SK-N-SH (cell line): ENCODE results near the gene PRKCA. TPM values are rescaled to one million over a fixed set of nuclear protein-coding genes. Genes with fewer than 3 reads are reported as not detected.

Experiments
- CTCF ChIA-PET: fragments of 300-600, 350-600 bp; formaldehyde crosslinking; extraction: SDS; loops from one replicate; lab custom pipeline; 2021; lab: Yijun Ruan, JAX
- POLR2A ChIA-PET: fragments of 350-600 bp; sonication (Branson Sonifier 250); formaldehyde crosslinking; extraction: SDS; loops from one replicate; lab custom pipeline; 2020; ENCODE audit warnings: antibody characterized with exemption, inconsistent platforms; lab: Yijun Ruan, JAX
- DNase-seq: peaks from one replicate; pipeline ENCODE4 v3.0.0; 2012
- H2AFZ ChIP-seq: fragments of 200-600 bp; sonication (generic); 2 replicates; pipeline ENCODE4 v1.8.1; 2016; ENCODE audit warnings: antibody characterized with exemption, mild to moderate bottlenecking, low read depth
- H3F3A ChIP-seq: fragments of 200-600 bp; sonication (generic); replicated peaks from 2 replicates; pipeline ENCODE3; 2016; ENCODE audit warnings: antibody characterized with exemption, mild to moderate bottlenecking; ENCODE audit not compliant: insufficient read depth
- H3K27ac ChIP-seq, 2 experiments: fragments of 200-500 bp in 1 of 2; fragments of 200-600 bp in 1 of 2; sonication (Bioruptor generic) in 1 of 2; sonication (generic), shearing (Covaris generic) in 1 of 2; 2 replicates each; pipeline versions ENCODE4 v1.5.1 to v1.6.1; 2014 to 2016; ENCODE audit warnings: low read depth in 2 of 2, inconsistent platforms in 1 of 2, low read length in 1 of 2, mild to moderate bottlenecking in 1 of 2, mixed read lengths in 1 of 2
- H3K27me3 ChIP-seq: fragments of 200-600 bp; sonication (generic), shearing (Covaris generic); 2 replicates; pipeline ENCODE4 v1.6.1; 2016; ENCODE audit warnings: mixed run types; ENCODE audit not compliant: insufficient read depth
- H3K36me3 ChIP-seq, 2 experiments: fragments of 200-500 bp in 1 of 2; fragments of 200-600 bp in 1 of 2; sonication (Bioruptor generic) in 1 of 2; sonication (generic) in 1 of 2; replicated peaks in 1 of 2; 2 replicates each; pipeline versions ENCODE3 to v1.5.1; 2014 to 2016; ENCODE audit warnings: low read length in 1 of 2, mild to moderate bottlenecking in 1 of 2; ENCODE audit not compliant: insufficient read depth in 2 of 2, control insufficient read depth in 1 of 2
- H3K4me1 ChIP-seq, 2 experiments: fragments of 200-500 bp in 1 of 2; fragments of 200-600 bp in 1 of 2; sonication (Bioruptor generic) in 1 of 2; sonication (generic), shearing (Covaris generic) in 1 of 2; 2 replicates each; pipeline versions ENCODE4 v1.5.1 to v1.6.1; 2014 to 2016; ENCODE audit warnings: low read depth in 1 of 2, low read length in 1 of 2, mixed run types in 1 of 2; ENCODE audit not compliant: insufficient read depth in 2 of 2, control insufficient read depth in 1 of 2
- H3K4me2 ChIP-seq: fragments of 200-600 bp; sonication (generic), shearing (Covaris generic); 2 replicates; pipeline ENCODE4 v1.6.1; 2017; ENCODE audit warnings: mixed run types
- H3K4me3 ChIP-seq, 2 experiments: fragments of 200-500 bp in 1 of 2; fragments of 200-600 bp in 1 of 2; sonication (Bioruptor generic) in 1 of 2; sonication (generic), shearing (Covaris generic) in 1 of 2; 2 replicates each; pipeline versions ENCODE4 v1.5.1 to v1.8.1; 2014 to 2016; ENCODE audit warnings: low read depth in 2 of 2, inconsistent platforms in 1 of 2, low read length in 1 of 2, mild to moderate bottlenecking in 1 of 2, mixed read lengths in 1 of 2, moderate library complexity in 1 of 2
- H3K79me2 ChIP-seq: fragments of 200-600 bp; sonication (generic); 2 replicates; pipeline ENCODE4 v1.8.1; 2017; ENCODE audit warnings: mild to moderate bottlenecking; ENCODE audit not compliant: insufficient read depth
- H3K9ac ChIP-seq: fragments of 200-600 bp; sonication (generic); 2 replicates; pipeline ENCODE4 v1.6.1; 2017; ENCODE audit warnings: mixed run types
- H3K9me2 ChIP-seq: fragments of 200-600 bp; sonication (generic); 2 replicates; pipeline ENCODE4 v1.6.1; 2017; ENCODE audit warnings: mixed run types
- H3K9me3 ChIP-seq: fragments of 200-600 bp; sonication (generic); 2 replicates; pipeline ENCODE4 v1.6.1; 2017; ENCODE audit warnings: mixed run types, mild to moderate bottlenecking, moderate library complexity
- H4K20me1 ChIP-seq: fragments of 200-600 bp; sonication (generic); 2 replicates; pipeline ENCODE4 v1.6.1; 2017; ENCODE audit warnings: mild to moderate bottlenecking, mixed run types; ENCODE audit not compliant: insufficient read depth
- ELF1 ChIP-seq: IDR thresholded peaks from 2 replicates; pipeline ENCODE4 v1.4.0; 2012
- EZH2phosphoT487 ChIP-seq: fragments of 200-600 bp; sonication (generic); IDR thresholded peaks from 2 replicates; pipeline ENCODE4 v1.6.1; 2017; ENCODE audit warnings: low read depth, mixed run types, mild to moderate bottlenecking, antibody characterized with exemption, moderate library complexity, borderline replicate concordance
- FOSL2 ChIP-seq: IDR thresholded peaks from 2 replicates; pipeline ENCODE4 v1.4.0; 2012; ENCODE audit warnings: low read depth, mild to moderate bottlenecking, moderate library complexity, borderline replicate concordance
- FOXJ3 ChIP-seq: sonication (generic); formaldehyde crosslinking; IDR thresholded peaks from 2 replicates; pipeline ENCODE4 v1.5.1; 2020; ENCODE audit warnings: mild to moderate bottlenecking, missing genetic modification reagents
- FOXM1 ChIP-seq: IDR thresholded peaks from 2 replicates; pipeline ENCODE4 v1.4.0; 2012; ENCODE audit warnings: low read depth, mild to moderate bottlenecking
- GABPA ChIP-seq: IDR thresholded peaks from 2 replicates; pipeline ENCODE4 v1.4.0; 2012; ENCODE audit warnings: low read depth, mild to moderate bottlenecking
- NFIC ChIP-seq: IDR thresholded peaks from 2 replicates; pipeline ENCODE4 v1.4.0; 2012; ENCODE audit warnings: borderline replicate concordance
- NRF1 ChIP-seq: IDR thresholded peaks from 2 replicates; pipeline ENCODE4 v1.6.1; 2012; ENCODE audit warnings: low read depth, mild to moderate bottlenecking, low read length
- REST ChIP-seq: IDR thresholded peaks from 2 replicates; pipeline ENCODE4 v1.6.1; 2012; ENCODE audit warnings: mild to moderate bottlenecking, low read depth, low read length, moderate library complexity
- RFX5 ChIP-seq: IDR thresholded peaks from 2 replicates; pipeline ENCODE4 v1.6.1; 2012; ENCODE audit warnings: mild to moderate bottlenecking, improper control_type of control experiment, low read length
- SIN3A ChIP-seq: IDR thresholded peaks from 2 replicates; pipeline ENCODE4 v1.6.1; 2012; ENCODE audit warnings: low read depth, mild to moderate bottlenecking, low read length, moderate library complexity, borderline replicate concordance
- SMC3 ChIP-seq: IDR thresholded peaks from 2 replicates; pipeline ENCODE4 v1.6.1; 2012; ENCODE audit warnings: low read depth, low read length, improper control_type of control experiment
- TCF12 ChIP-seq: IDR thresholded peaks from 2 replicates; pipeline ENCODE4 v1.4.0; 2012
- USF2 ChIP-seq: fragments of 150-350 bp; IDR thresholded peaks from 2 replicates; pipeline ENCODE4 v1.6.1; 2017; ENCODE audit warnings: antibody characterized with exemption, low read length, low read depth, borderline replicate concordance
- YY1 ChIP-seq: IDR thresholded peaks from 2 replicates; pipeline ENCODE4 v1.4.0; 2012; ENCODE audit warnings: low read depth, mild to moderate bottlenecking
- polyA plus RNA-seq, 3 experiments: library from polyadenylated mRNA; depleted of rRNA; stranded (reverse); fragments of >200 nt; gene quantifications; 2 replicates each; pipeline ENCODE4 v1.2.3, GENCODE V29; 2012

PRKCA gene
- polyA plus RNA-seq, 1 of the 3 experiments (the other 2 are of a cell fraction) = 108 TPM

GRCh38 chr17:66701462-66701861, 399.0 kb downstream of the PRKCA start:
- H4K20me1 ChIP-seq = no peaks in the 10 kb centered on the region
- no peak overlapping the region for H2AFZ ChIP-seq
- no peaks in the 10 kb centered on the region for H3K9me2 ChIP-seq
- no peaks in the 10 kb centered on the region for H3K27me3 ChIP-seq
- peaks cover 27% of the 10 kb centered on the region for H3F3A ChIP-seq
- no peak overlapping the region for H3K9ac ChIP-seq
- no peak overlapping the region for H3K4me2 ChIP-seq
- H3K4me1 ChIP-seq = peaks cover 0 to 20% of the 10 kb centered on the region in 2 experiments; a peak in 2 of 4 replicates
- no peak overlapping the region for H3K27ac ChIP-seq
- H3K9me3 ChIP-seq = no peaks in the 10 kb centered on the region
- CTCF ChIA-PET = interaction anchor here (1.1 to 1.2 kb wide), 2 partner anchors 27 to 31 kb away, joined by 3 to 4 read pairs; no protein-coding TSS in a partner anchor
- TF ChIP-seq ELF1 = no peak
- no peak for TF ChIP-seq GABPA
- no peak for TF ChIP-seq FOXM1
- TF ChIP-seq SIN3A = no peak
- no peak for TF ChIP-seq FOSL2
- TF ChIP-seq USF2 = no peak
- TF ChIP-seq RFX5 = no peak
- TF ChIP-seq EZH2phosphoT487 = no peak
- no peak for TF ChIP-seq SMC3
- no peak for TF ChIP-seq YY1
- TF ChIP-seq REST = no peak
- no peak for TF ChIP-seq NFIC
- TF ChIP-seq FOXJ3 (CRISPR knock-in tag) = no peak
- TF ChIP-seq NRF1 = no peak
- TF ChIP-seq TCF12 = no peak
- POLR2A ChIA-PET = no interaction called here
- H3K4me3 ChIP-seq = no peak overlapping the region
- H3K79me2 ChIP-seq = no peaks in the 10 kb centered on the region
- peaks cover 52 to 82% of the 10 kb centered on the region in 2 experiments for H3K36me3 ChIP-seq
- DNase-seq = no peak
